Vagina (tissue), 2 donors: ENCODE results near the gene TRIM59.

ENCODE experiments used
- CTCF ChIP-seq, 3 experiments: fragments of 450-650 bp in 2 of 3; fragments of 200-600 bp in 1 of 3; sonication (generic) in 1 of 3; IDR thresholded peaks; one replicate each; pipeline ENCODE4 v1.5.1; 2017 to 2019; ENCODE audit warnings: antibody characterized with exemption in 3 of 3, mild to moderate bottlenecking in 2 of 3, moderate library complexity in 2 of 3
- POLR2A ChIP-seq, 2 donors: fragments of 450-650 bp; IDR thresholded peaks; one replicate each; pipeline ENCODE4 v1.6.1; 2017; ENCODE audit warnings: antibody characterized with exemption in 2 of 2, mild to moderate bottlenecking in 2 of 2, moderate library complexity in 2 of 2
- POLR2AphosphoS5 ChIP-seq, 2 donors: sonication (generic); formaldehyde crosslinking; IDR thresholded peaks; one replicate each; pipeline ENCODE4 v1.9.0; 2017; ENCODE audit warnings: antibody characterized with exemption in 2 of 2, mild to moderate bottlenecking in 2 of 2, low read depth in 1 of 2; ENCODE audit not compliant: insufficient read depth in 1 of 2

- no peak for TF ChIP-seq CTCF (IDR thresholded peaks at IDR 0.05)
- no peak for TF ChIP-seq POLR2AphosphoS5 (IDR thresholded peaks at IDR 0.05; ENCODE audit: insufficient read depth in 1 of 2, low read depth in 1 of 2)
- TF ChIP-seq POLR2A (IDR thresholded peaks at IDR 0.05) = no peak
These were observed 22.8 kb upstream of the TRIM59 start for GRCh38 chr3:160472344-160472743.
